Erythroblast (primary cell): Measurements from ENCODE around the gene CRY2.

ENCODE experiments used
- GATA1 ChIP-seq: IDR thresholded peaks from 2 replicates; pipeline ENCODE4 v1.6.1; 2011; ENCODE audit warnings: low read depth, mild to moderate bottlenecking, control low read depth, low read length, moderate library complexity
- POLR2A ChIP-seq: IDR thresholded peaks from 2 replicates; pipeline ENCODE4 v1.6.1; 2011; ENCODE audit warnings: mild to moderate bottlenecking, low read length

DNA sequence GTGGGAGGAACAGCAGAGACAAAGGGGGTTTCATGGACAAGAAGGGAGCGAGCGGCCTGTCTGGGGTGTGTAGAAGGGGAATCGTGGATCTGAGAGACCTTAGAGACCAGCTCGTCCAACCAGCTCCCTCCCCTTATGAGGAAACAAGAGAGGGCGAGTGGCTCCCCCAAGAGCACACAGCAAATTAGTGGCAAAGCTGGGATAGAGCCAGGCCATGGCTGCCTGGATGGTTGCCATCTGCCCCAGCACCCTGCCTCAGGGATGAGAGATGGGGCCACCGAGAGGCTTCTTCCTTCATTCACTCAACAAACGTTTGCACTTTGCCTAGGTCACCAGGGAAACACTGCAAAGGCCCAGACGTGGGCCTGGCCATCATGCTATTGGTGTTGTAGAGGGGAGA is 42.3 kb downstream of the CRY2 start:
- no peak for TF ChIP-seq POLR2A
- TF ChIP-seq GATA1 = no peak
